Colonic mucosa (tissue), 4 donors: ENCODE data around the gene BRSK2. TPM values are rescaled to one million over a fixed set of nuclear protein-coding genes. Genes with fewer than 3 reads are reported as not detected.
A peak's percentile ranks its signal among the peaks of the same experiment; 100 is the strongest.

Experiments used
- DNase-seq: peaks from one replicate; pipeline ENCODE4 v3.0.0-alpha.2; 2020
- H3K27ac ChIP-seq: fragments of 200-600 bp; one replicate; pipeline ENCODE4 v1.8.0; 2021
- H3K27me3 ChIP-seq: fragments of 200-600 bp; one replicate; pipeline ENCODE4 v1.8.0; 2021
- H3K36me3 ChIP-seq: fragments of 200-600 bp; one replicate; pipeline ENCODE4 v1.8.0; 2021
- H3K4me1 ChIP-seq: fragments of 200-600 bp; one replicate; pipeline ENCODE4 v1.8.0; 2021; ENCODE audit warnings: mild to moderate bottlenecking
- H3K4me3 ChIP-seq: fragments of 200-600 bp; one replicate; pipeline ENCODE4 v1.8.0; 2021
- H3K9ac ChIP-seq, 2 donors: one replicate each; pipeline ENCODE4 v1.7.0; 2013; ENCODE audit warnings: control low read depth in 2 of 2, low read depth in 2 of 2, low read length in 2 of 2
- H3K9me3 ChIP-seq: fragments of 200-600 bp; one replicate; pipeline ENCODE4 v1.8.0; 2021
- CTCF ChIP-seq: fragments of 200-600 bp; IDR thresholded peaks from one replicate; pipeline ENCODE4 v1.8.0; 2022; ENCODE audit warnings: antibody characterized with exemption, mild to moderate bottlenecking
- intact Hi-C: fragments of 100-400 bp; cut with DNase I; formaldehyde crosslinking; loops from one replicate; pipeline ENCODE4 v1.14.1; 2022
- total RNA-seq, 2 donors: library from RNA; stranded (reverse); fragmentation: NEBNext Ultra II Directional in 1 of 2; extraction: Animal tissue kit (Norgen Biotek cat#: 25700) in 1 of 2; gene quantifications; one replicate each; pipeline ENCODE4 v1.2.1, GENCODE V29; 2021
- donor health status: healthy.
- donor health status: DM: no; HTN: no; CAD: no.
- donor health status: DM: no; HTN: no; CAD: no.

BRSK2 gene
- total RNA-seq, 2 donors from 2014 or later = 0.52 to 1.2 TPM

GRCh38 chr11:1501421-1502167 is 111.9 kb downstream of the BRSK2 start:
- no peak overlapping the region for H3K27ac ChIP-seq
- H3K27me3 ChIP-seq = no peaks in the 10 kb centered on the region
- no peak for TF ChIP-seq CTCF
- H3K4me3 ChIP-seq = no peak overlapping the region
- intact Hi-C loops = no loop called here
- no peaks in the 10 kb centered on the region for H3K36me3 ChIP-seq
- no peak for DNase-seq
- H3K4me1 ChIP-seq = no peaks in the 10 kb centered on the region
- no peaks in the 10 kb centered on the region for H3K9me3 ChIP-seq
- no peak overlapping the region for H3K9ac ChIP-seq

GRCh38 chr11:1502168-1502953 is 112.6 kb downstream of the BRSK2 start:
- Histone ChIP-seq H3K27ac (no peak overlapping the region), H3K9ac (peak overlapping the region in 1 of 2 donors; percentile 12), H3K9me3 (no peaks in the 10 kb centered on the region), H3K27me3 (no peaks in the 10 kb centered on the region), H3K4me1 (no peaks in the 10 kb centered on the region), H3K4me3 (no peak overlapping the region), H3K36me3 (no peaks in the 10 kb centered on the region)
- intact Hi-C loops = no loop called here
- no peak for TF ChIP-seq CTCF
- DNase-seq = no peak

- no peaks in the 10 kb centered on the region for H3K36me3 ChIP-seq
- no peaks in the 10 kb centered on the region for H3K27me3 ChIP-seq
- no peak overlapping the region for H3K4me3 ChIP-seq
- intact Hi-C loops = no loop called here
- no peak for DNase-seq
- H3K4me1 ChIP-seq = no peaks in the 10 kb centered on the region
- no peak overlapping the region for H3K9ac ChIP-seq
- H3K27ac ChIP-seq = no peak overlapping the region
- no peak for TF ChIP-seq CTCF
- no peaks in the 10 kb centered on the region for H3K9me3 ChIP-seq
Observed at GRCh38 chr11:1502954-1503707, 113.4 kb downstream of the BRSK2 start.

GRCh38 chr11:1503708-1504104 is 114.0 kb downstream of the BRSK2 start:
- Histone ChIP-seq H3K36me3 (no peaks in the 10 kb centered on the region), H3K4me1 (no peaks in the 10 kb centered on the region), H3K9me3 (no peaks in the 10 kb centered on the region), H3K27ac (no peak overlapping the region), H3K9ac (no peak overlapping the region), H3K4me3 (no peak overlapping the region), H3K27me3 (no peaks in the 10 kb centered on the region)
- no peak for TF ChIP-seq CTCF
- intact Hi-C loops = no loop called here
- DNase-seq = no peak

- Histone ChIP-seq H3K4me3 (no peak overlapping the region), H3K27me3 (no peaks in the 10 kb centered on the region), H3K4me1 (no peaks in the 10 kb centered on the region), H3K27ac (no peak overlapping the region), H3K9ac (peak overlapping the region in 1 of 2 donors; percentile 24), H3K36me3 (no peaks in the 10 kb centered on the region), H3K9me3 (no peaks in the 10 kb centered on the region)
- intact Hi-C loops = no loop called here
- DNase-seq = no peak
- TF ChIP-seq CTCF = no peak
Observed at GRCh38 chr11:1504138-1504537, 114.4 kb downstream of the BRSK2 start.
